CD4-positive, alpha-beta T cell treated with Interleukin-15 for 4 hours (primary cell): Measurements from ENCODE around the gene SEC24A.
"Not testable (repeated sequence)": the region's sequence is repeated elsewhere in the genome, so short reads cannot be mapped to it uniquely, and the experiment has no call there.

Experiments used
- DNase-seq: peaks from one replicate; pipeline ENCODE4 v3.0.0-alpha.2; 2020; ENCODE audit warnings: low spot score

The SEC24A gene

GRCh38 chr5:134749415-134749814, 100.8 kb downstream of the SEC24A start:
- no peak for DNase-seq

DNA sequence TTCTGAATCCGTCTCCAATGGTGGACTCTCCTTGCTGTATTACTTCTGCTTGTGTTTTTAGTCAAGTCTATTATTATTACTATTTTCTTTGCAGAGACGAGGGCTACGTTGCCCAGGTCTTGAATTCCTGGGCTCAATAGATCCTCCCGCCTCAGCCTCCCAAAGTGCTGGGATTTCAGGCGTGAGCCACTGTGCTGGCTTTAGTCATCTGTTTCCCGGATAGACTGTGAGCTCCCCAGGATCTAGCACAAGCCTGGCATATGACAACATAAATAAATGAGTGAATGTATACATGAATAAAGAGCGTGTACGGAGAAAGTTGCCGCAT, 109.6 kb downstream of the SEC24A start:
- no peak for DNase-seq

- DNase-seq, result peak; percentile 95
Observed at GRCh38 chr5:134758504-134759341, 110.1 kb downstream of the SEC24A start, which contains the start of gene DDX46. Gene DDX46 (plus strand): TSS chr5:134758779. CDS start chr5:134758939, 160 bp downstream.

GRCh38 chr5:134767528-134768291, 119.1 kb downstream of the SEC24A start:
- not testable (repeated sequence) for DNase-seq

DNA sequence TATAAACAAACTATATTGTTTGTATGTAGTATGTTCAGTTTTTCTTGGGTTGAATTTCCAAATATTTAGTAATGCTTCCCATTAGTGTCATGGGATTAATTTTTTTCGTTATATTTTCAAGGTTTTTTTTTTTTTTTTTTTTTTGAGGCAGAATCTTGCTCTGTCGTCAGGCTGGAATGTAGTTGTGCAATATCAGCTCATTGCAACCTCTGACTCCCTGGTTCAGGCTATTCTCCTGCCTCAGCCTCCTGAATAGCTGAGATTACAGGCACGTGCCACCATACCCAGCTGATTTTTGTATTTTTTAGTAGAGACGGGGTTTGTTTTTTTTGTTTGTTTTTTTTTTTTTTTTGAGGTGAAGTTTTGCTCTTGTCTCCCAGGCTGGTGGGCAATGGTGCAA, 120.6 kb downstream of the SEC24A start:
- DNase-seq, result no peak

DNA sequence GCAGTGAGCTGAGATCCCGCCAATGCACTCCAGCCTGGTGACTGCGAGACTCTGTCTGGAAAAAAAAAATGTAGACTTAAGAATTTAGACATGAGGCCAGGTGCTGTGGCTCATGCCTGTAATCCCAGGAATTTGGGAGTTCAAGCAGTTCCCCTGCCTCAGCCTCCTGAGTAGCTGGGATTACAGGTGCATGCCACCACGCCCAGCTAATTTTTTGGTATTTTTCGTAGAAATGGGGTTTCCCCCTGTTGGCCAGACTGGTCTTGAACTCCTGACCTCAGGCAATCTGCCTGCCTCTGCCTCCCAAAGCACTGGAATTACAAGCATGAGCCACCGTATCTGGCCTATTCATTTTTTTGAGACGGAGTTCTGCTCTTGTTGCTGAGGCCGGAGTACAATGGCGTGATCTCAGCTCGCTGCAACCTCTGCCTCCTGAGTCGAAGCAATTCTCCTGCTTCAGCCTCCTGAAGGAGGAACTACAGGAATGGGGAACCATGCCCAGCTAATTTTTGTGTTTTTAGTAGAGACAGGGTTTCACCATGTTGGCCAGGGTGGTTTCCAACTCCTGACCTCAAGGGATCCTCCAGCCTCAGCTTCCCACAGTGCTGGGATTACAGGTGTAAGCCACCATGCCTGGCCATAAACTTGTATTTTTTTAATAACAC, 124.0 kb downstream of the SEC24A start:
- no peak for DNase-seq

GRCh38 chr5:134777366-134777765, 128.8 kb downstream of the SEC24A start:
- no peak for DNase-seq
